Measurements from ENCODE around the gene C1QC.

Gene C1QC

DNA sequence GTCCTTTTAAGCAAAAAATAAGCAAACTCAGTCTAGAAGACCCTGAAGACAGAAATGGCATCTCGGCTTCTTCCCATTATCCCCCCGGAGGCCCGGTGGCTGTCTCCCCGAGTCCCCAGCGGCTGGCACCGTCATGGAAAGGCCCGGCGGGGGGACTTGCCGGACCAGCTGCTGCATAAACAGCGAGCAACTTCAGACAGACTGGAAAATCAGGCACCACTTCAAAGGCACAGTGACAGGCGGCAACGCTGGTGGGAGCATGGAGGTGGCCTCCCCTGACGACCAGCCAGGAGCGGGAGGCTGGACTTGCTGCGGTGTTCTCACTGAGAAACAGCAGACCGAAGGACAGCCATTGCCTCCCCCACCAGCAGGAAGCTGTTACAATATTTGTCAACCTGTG lies 25.4 kb upstream of the C1QC start:
- DNase-seq (ENCODE audit: extremely low read depth in 1 of 2, low read depth in 1 of 2) = no peak

DNA sequence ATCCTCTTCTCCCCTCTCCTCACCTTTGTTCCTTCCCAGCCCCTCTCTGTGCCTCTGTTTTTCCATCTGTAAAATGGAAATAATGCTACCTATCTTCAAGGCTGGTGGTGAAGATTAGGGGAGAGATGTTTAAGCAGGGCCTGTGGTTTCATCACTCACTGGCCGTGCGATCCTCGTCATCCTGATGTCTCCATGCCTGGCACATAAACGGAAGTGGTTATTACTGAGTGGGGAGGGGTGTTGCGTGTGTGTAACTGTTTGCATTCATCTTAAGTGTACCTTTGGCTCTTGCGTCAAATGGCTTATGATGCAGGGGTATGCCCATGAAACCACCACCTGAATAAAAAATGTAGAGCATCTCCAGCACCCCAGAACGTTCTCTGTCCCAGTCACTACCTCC lies 24.2 kb upstream of the C1QC start:
- no peak for DNase-seq (ENCODE audit: extremely low read depth in 1 of 2, low read depth in 1 of 2)

DNA sequence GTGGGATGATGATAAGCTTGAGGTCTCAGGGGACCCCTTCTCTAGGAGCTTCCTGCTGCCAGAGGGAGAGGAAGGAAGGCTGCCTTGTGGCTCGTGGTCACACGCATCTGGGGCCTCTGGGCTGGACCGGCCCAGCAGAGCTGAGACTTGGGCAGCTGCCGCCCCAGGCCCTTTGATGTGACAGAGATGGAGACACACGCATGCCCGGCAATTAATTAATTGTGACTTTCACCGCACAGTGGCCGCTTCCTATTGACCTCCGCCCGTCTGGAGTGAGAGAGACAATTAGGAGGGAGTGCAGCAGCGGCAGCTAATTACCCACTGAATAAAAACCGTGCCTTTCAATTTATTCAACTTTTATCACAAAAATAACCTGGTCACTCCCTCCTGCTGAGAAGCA lies 23.6 kb upstream of the C1QC start:
- no peak for DNase-seq (ENCODE audit: extremely low read depth in 1 of 2, low read depth in 1 of 2)

GRCh38 chr1:22621761-22622160 lies 21.7 kb upstream of the C1QC start:
- DNase-seq (ENCODE audit: extremely low read depth in 1 of 2, low read depth in 1 of 2) = no peak

GRCh38 chr1:22625262-22625925 lies 18.0 kb upstream of the C1QC start:
- DNase-seq (ENCODE audit: extremely low read depth in 1 of 2, low read depth in 1 of 2) = no peak

DNA sequence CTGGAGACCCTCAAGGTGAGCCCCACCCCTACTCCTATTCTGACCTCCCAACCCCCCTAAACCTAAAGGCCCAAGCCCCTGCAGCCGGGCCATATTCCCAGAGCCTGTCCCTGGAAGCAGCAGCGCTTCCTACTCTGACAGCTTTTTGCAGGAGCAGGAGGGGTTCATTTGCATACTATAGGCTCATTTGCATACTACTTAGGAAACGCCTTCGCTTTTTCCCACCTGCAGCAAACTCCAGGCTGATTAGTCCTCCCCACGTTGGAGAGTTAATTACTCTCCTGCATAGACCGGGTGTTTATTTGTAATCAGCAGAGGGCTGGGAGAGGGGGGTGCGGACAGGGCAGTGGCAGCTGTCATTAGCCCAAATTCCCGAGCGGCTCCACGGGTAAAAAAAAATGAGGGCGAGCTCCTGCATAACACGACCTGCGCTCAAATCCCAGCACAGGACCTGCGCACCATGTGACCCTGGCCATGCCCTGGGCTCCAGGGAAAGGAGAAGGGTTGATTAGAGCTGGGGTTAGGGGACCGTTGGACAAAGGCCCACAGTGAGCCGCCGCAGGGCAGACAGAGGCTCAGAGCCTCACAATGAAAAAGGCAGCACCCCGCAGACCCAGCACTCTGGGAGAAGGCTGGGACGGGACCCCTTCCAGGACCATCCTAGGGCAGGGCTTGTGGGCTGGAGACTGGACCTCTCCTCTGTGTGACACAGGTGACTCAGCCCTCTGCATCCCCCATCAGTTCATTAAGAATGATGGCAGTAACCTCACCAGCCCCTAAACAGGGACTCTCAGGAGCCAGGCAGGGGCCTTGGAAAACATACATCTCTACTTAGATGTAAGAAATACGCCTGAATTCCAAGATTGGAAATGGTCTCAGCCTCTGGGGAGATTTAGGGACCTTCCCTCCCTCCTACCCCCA lies 16.9 kb upstream of the C1QC start:
- no peak for DNase-seq (ENCODE audit: extremely low read depth in 1 of 2, low read depth in 1 of 2)

GRCh38 chr1:22627331-22627730 lies 16.1 kb upstream of the C1QC start:
- DNase-seq (ENCODE audit: extremely low read depth in 1 of 2, low read depth in 1 of 2) = no peak

GRCh38 chr1:22628698-22629444 lies 14.6 kb upstream of the C1QC start:
- no peak for DNase-seq (ENCODE audit: extremely low read depth in 1 of 2, low read depth in 1 of 2)

GRCh38 chr1:22629886-22630285 lies 13.5 kb upstream of the C1QC start:
- DNase-seq (ENCODE audit: extremely low read depth in 1 of 2, low read depth in 1 of 2) = no peak

GRCh38 chr1:22633697-22634463 lies 9.6 kb upstream of the C1QC start:
- no peak for DNase-seq (ENCODE audit: extremely low read depth in 1 of 2, low read depth in 1 of 2)

DNA sequence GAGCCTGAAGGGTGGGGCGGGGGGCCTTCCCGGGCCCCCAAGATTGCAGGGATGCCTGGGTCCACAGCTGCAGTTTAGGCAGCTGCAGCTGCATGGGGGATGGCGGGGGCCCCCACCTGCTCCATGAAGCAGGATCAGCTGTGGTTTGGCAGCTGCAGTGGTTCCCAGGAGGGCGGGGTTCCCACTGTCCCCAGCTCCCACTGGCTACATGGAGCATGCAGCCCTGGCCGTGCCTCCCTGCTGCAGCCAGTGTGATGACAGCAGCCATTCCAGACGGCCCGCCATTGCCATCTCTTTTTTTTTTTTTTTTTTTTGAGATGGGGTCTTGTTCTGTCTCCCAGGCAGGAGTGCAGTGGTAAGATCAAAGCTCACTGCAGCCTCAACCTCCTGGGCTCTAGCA lies 8.0 kb upstream of the C1QC start:
- no peak for DNase-seq (ENCODE audit: extremely low read depth in 1 of 2, low read depth in 1 of 2)

- no peak for DNase-seq (ENCODE audit: extremely low read depth in 1 of 2, low read depth in 1 of 2)
Observed at GRCh38 chr1:22636353-22636752, 7.1 kb upstream of the C1QC start, which contains the start of gene C1QA. Gene C1QA, plus strand, starts transcription at chr1:22636628. Its CDS starts 989 bp downstream, at chr1:22637617.

DNA sequence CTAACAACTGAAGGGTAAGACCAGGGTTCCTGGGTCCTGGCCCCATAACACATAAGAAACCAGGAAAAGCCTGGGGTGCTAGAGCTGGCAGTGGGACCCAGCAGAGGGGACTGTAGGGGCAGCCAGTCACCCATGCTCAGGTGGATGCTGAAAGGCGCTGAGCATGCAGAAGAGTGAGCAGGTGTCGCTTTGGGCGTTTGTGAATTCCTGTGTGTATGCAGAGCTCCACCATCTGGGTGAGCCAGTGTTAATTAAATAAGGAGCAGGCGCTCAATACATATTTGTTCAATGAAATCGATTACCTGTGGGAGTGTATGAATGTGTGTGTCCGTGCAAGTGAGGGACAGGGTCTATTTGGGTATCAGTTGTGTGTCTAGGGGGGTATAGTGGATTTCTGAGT lies 6.5 kb upstream of the C1QC start:
- no peak for DNase-seq (ENCODE audit: extremely low read depth in 1 of 2, low read depth in 1 of 2)

DNA sequence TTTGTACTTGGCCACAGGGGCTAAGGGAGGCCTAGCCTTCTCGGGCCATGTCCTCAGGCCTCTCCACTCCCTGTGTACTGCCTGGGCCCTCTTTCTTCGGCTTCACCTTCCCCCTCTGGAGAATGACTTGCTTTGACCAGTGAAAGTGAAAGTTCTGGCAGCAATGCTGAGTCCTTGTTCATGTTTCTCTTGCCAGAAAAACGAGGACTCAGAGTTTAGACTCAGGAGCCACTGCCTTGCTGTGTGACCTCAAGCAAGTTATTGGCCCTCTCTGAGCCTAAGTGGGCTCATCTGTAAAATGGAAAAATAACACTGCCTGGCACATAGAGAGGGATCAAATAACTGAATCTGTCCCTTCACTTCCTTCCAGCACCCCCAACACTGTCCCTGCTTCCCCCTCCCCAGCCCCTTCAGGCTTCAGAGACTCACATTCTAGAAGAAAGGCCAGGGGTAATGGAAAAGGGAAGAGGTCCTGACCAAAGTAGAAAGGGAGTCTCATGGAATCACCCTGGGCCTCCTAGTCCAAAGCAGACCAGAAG lies 5.5 kb upstream of the C1QC start:
- no peak for DNase-seq (ENCODE audit: extremely low read depth in 1 of 2, low read depth in 1 of 2)

DNA sequence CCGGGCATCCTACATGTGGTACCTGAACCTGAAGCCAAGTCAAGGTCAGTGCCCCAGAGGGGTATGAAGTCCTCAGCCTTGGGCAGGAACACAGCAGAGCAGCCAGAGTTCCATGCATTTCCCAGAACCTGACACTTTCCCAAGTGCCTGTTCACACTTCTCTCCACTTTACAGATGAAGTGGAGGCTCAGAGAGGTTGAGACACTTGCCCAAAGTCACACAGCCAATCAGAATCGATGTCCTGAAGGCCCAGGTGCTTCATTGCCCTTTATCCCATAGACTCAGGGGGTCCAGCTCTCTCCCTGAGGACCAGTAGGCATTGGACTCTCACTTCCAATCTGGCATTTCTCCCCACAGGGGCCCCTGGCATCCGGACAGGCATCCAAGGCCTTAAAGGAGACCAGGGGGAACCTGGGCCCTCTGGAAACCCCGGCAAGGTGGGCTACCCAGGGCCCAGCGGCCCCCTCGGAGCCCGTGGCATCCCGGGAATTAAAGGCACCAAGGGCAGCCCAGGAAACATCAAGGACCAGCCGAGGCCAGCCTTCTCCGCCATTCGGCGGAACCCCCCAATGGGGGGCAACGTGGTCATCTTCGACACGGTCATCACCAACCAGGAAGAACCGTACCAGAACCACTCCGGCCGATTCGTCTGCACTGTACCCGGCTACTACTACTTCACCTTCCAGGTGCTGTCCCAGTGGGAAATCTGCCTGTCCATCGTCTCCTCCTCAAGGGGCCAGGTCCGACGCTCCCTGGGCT lies 4.8 kb upstream of the C1QC start:
- no peak for DNase-seq (ENCODE audit: extremely low read depth in 1 of 2, low read depth in 1 of 2)

GRCh38 chr1:22639286-22639685 lies 4.1 kb upstream of the C1QC start:
- DNase-seq (ENCODE audit: extremely low read depth in 1 of 2, low read depth in 1 of 2) = no peak

- no peak for DNase-seq (ENCODE audit: extremely low read depth in 1 of 2, low read depth in 1 of 2)
Observed at GRCh38 chr1:22641247-22641646, 2.2 kb upstream of the C1QC start.

- peak; percentile 44 to 47 for DNase-seq (ENCODE audit: extremely low read depth in 1 of 2, low read depth in 1 of 2)
Observed at GRCh38 chr1:22641906-22642636, 1.4 kb upstream of the C1QC start.

DNA sequence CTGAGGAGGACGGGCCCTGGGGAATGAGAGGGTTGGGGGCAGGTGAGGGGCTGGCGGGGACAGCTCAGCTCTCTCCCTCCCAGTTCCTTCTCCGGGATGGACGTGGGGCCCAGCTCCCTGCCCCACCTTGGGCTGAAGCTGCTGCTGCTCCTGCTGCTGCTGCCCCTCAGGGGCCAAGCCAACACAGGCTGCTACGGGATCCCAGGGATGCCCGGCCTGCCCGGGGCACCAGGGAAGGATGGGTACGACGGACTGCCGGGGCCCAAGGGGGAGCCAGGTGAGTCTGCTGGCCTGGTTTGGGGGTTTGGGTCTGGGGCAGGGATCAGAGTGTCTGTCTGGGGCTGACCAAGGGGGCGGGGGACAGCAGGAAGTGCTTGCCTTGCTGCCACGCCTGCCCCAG lies 495 bp downstream of the C1QC start:
- DNase-seq (ENCODE audit: extremely low read depth in 1 of 2, low read depth in 1 of 2) = no peak
